Suprapubic skin (tissue), 3 donors: ENCODE measurements around the gene C1orf21.

Experiments
- POLR2A ChIP-seq, 2 donors: fragments of 450-650 bp; IDR thresholded peaks; one replicate each; pipeline ENCODE4 v1.6.1; 2017; ENCODE audit warnings: antibody characterized with exemption in 2 of 2, mild to moderate bottlenecking in 2 of 2, moderate library complexity in 2 of 2
- TF ChIP-seq, protein P1 (sequence below), 2 donors: fragments of 200-600 bp in 1 of 2; fragments of 450-650 bp in 1 of 2; sonication (generic) in 1 of 2; IDR thresholded peaks; one replicate each; pipeline ENCODE4 v1.5.1; 2016 to 2019; ENCODE audit warnings: antibody characterized with exemption in 2 of 2, mild to moderate bottlenecking in 1 of 2, moderate library complexity in 1 of 2

DNA sequence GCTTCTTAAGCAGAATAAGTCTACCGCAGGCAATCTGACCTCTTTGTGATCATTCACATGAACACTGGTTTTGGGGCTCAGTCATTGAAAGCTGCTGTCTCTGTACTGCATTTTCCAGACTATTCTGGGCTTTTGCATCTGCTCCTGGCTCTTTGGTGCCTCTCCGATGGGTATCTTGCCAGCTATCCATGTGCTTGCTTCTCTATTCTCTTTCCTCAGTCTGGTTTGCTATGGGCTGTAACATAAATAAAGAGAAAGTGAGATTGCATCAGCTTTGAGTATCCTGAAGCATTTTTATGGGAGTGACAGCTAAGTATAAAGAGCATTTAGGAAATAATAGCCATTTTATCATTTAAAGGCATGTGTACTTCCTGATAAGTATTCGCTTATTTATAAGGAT is 70.7 kb downstream of the C1orf21 start:
- no peak for TF ChIP-seq POLR2A (IDR thresholded peaks at IDR 0.05)
- TF ChIP-seq, protein P1, sequence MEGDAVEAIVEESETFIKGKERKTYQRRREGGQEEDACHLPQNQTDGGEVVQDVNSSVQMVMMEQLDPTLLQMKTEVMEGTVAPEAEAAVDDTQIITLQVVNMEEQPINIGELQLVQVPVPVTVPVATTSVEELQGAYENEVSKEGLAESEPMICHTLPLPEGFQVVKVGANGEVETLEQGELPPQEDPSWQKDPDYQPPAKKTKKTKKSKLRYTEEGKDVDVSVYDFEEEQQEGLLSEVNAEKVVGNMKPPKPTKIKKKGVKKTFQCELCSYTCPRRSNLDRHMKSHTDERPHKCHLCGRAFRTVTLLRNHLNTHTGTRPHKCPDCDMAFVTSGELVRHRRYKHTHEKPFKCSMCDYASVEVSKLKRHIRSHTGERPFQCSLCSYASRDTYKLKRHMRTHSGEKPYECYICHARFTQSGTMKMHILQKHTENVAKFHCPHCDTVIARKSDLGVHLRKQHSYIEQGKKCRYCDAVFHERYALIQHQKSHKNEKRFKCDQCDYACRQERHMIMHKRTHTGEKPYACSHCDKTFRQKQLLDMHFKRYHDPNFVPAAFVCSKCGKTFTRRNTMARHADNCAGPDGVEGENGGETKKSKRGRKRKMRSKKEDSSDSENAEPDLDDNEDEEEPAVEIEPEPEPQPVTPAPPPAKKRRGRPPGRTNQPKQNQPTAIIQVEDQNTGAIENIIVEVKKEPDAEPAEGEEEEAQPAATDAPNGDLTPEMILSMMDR (IDR thresholded peaks at IDR 0.05) = no peak
